GM08714 (cell line): ENCODE results near the gene NCAPG2.
"Not testable (repeated sequence)": the region's sequence is repeated elsewhere in the genome, so short reads cannot be mapped to it uniquely, and the experiment has no call there.

Source experiments
- H3K4me3 ChIP-seq: fragments of 200-500 bp; sonication (Bioruptor generic); 2 replicates; pipeline ENCODE4 v1.5.1; 2014; ENCODE audit warnings: mild to moderate bottlenecking, low read length, inconsistent platforms
- ZNF274 ChIP-seq: IDR thresholded peaks from 2 replicates; pipeline ENCODE4 v1.6.1; 2012; ENCODE audit warnings: mild to moderate bottlenecking, low read depth, low read length

Gene NCAPG2

GRCh38 chr7:158655507-158655906, 49.1 kb downstream of the NCAPG2 start:
- TF ChIP-seq ZNF274: no peak
- no peak overlapping the region for H3K4me3 ChIP-seq

- H3K4me3 ChIP-seq: no peak overlapping the region
- TF ChIP-seq ZNF274: no peak
Measured at GRCh38 chr7:158651968-158652565, 52.5 kb downstream of the NCAPG2 start.

- TF ChIP-seq ZNF274: no peak
- H3K4me3 ChIP-seq: no peak overlapping the region
Measured at GRCh38 chr7:158650821-158651225, 53.8 kb downstream of the NCAPG2 start.

- no peak for TF ChIP-seq ZNF274
- no peak overlapping the region for H3K4me3 ChIP-seq
Measured at GRCh38 chr7:158649279-158649678, 55.3 kb downstream of the NCAPG2 start.

- no peak overlapping the region for H3K4me3 ChIP-seq
- no peak for TF ChIP-seq ZNF274
Measured at GRCh38 chr7:158648787-158649186, 55.8 kb downstream of the NCAPG2 start.

GRCh38 chr7:158648168-158648567, 56.4 kb downstream of the NCAPG2 start:
- H3K4me3 ChIP-seq: no peak overlapping the region
- no peak for TF ChIP-seq ZNF274

- H3K4me3 ChIP-seq: no peak overlapping the region
- no peak for TF ChIP-seq ZNF274
Measured at GRCh38 chr7:158647475-158647792, 57.2 kb downstream of the NCAPG2 start.

GRCh38 chr7:158646766-158647474, 57.7 kb downstream of the NCAPG2 start:
- no peak for TF ChIP-seq ZNF274
- no peak overlapping the region for H3K4me3 ChIP-seq

GRCh38 chr7:158645842-158646241, 58.8 kb downstream of the NCAPG2 start:
- no peak overlapping the region for H3K4me3 ChIP-seq
- TF ChIP-seq ZNF274: no peak

- TF ChIP-seq ZNF274: no peak
- H3K4me3 ChIP-seq: no peak overlapping the region
Measured at GRCh38 chr7:158642149-158642548, 62.5 kb downstream of the NCAPG2 start.

GRCh38 chr7:158638001-158638400, 66.6 kb downstream of the NCAPG2 start:
- TF ChIP-seq ZNF274: no peak
- no peak overlapping the region for H3K4me3 ChIP-seq

GRCh38 chr7:158633055-158633956, 71.3 kb downstream of the NCAPG2 start:
- no peak for TF ChIP-seq ZNF274
- no peak overlapping the region for H3K4me3 ChIP-seq

- no peak overlapping the region for H3K4me3 ChIP-seq
- no peak for TF ChIP-seq ZNF274
Measured at GRCh38 chr7:158631574-158632195, 72.9 kb downstream of the NCAPG2 start.

GRCh38 chr7:158626289-158626688, 78.3 kb downstream of the NCAPG2 start:
- H3K4me3 ChIP-seq: not testable (repeated sequence)
